WERI-Rb-1 (cell line): ENCODE data around the gene PRSS1.
"Not testable (repeated sequence)": the region's sequence is repeated elsewhere in the genome, so short reads cannot be mapped to it uniquely, and the experiment has no call there.

Experiments
- DNase-seq: peaks from one replicate; pipeline ENCODE4 v3.0.0-alpha.2; 2020
- H3K27ac ChIP-seq: fragments of 250-450 bp; sonication (Bioruptor Pico); 2 replicates; pipeline ENCODE4 v1.5.1; 2020; ENCODE audit warnings: mild to moderate bottlenecking, moderate library complexity
- H3K27me3 ChIP-seq: fragments of 250-450 bp; sonication (Bioruptor Pico); 2 replicates; pipeline ENCODE4 v1.5.1; 2021; ENCODE audit warnings: mild to moderate bottlenecking, low read depth, moderate library complexity; ENCODE audit not compliant: insufficient read depth, severe bottlenecking
- H3K36me3 ChIP-seq: fragments of 250-450 bp; sonication (Bioruptor Pico); 2 replicates; pipeline ENCODE4 v1.5.1; 2020; ENCODE audit warnings: mild to moderate bottlenecking, moderate library complexity
- H3K4me3 ChIP-seq: 2 replicates; pipeline ENCODE4 v1.5.1; 2011; ENCODE audit warnings: low read depth, mild to moderate bottlenecking, control low read depth, low read length
- H3K9me3 ChIP-seq: fragments of 250-450 bp; sonication (Bioruptor Pico); 2 replicates; pipeline ENCODE4 v1.5.1; 2021; ENCODE audit warnings: mild to moderate bottlenecking, moderate library complexity; ENCODE audit not compliant: severe bottlenecking
- TF ChIP-seq, protein P1 (sequence below): IDR thresholded peaks from 2 replicates; pipeline ENCODE4 v1.5.1; 2011; ENCODE audit warnings: low read depth, mild to moderate bottlenecking, control low read depth, inconsistent platforms, low read length

Gene PRSS1

DNA sequence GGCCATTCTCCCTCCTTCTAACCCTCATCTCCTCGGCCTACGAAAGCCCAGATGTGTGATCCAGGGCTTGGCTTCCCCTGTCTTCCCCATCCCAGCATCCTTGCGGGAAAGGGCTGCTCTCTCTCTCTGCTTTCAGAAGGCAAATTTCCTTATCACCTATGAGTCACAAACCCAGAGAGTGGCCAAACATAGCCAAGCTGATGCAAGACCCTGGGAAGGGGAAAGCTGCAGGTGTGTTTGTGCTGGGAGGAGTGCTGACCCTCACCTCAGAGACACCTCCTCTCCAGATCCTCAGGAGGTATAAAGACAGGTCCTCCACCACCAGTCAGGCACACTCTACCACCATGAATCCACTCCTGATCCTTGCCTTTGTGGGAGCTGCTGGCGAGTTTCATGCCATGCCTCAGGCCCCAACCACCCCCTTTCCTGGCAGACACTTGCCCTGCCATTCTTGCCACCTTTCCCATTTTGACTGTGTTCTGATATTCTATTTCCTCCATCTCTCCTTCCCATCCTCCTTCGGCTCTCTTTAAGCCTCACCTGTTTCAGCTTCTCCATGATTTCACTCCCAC is 10.9 kb downstream of the PRSS1 start:
- H3K27me3 ChIP-seq = no peaks in the 10 kb centered on the region
- no peak for DNase-seq

DNA sequence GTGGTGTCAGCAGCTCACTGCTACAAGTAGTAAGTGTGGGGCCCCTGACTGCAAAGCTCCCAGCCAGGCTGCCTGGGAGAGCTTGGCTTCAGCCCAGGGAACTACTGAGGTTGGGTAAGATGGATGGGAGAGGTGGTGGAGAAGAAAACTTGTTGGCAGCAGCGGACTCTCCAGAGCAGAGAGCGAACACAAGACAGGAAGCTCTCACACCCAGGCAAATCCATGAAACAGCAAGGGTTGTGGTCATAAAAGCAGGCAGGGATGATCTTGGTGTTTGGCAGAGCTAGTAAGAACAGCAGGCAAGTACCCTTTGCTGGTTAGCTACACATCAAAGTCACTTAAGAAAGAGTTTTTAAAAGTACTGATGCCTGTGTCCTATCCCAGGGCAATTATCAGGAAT is 12.3 kb downstream of the PRSS1 start:
- H3K4me3 ChIP-seq, H3K27me3 ChIP-seq, H3K9me3 ChIP-seq, DNase-seq, H3K27ac ChIP-seq, H3K36me3 ChIP-seq: not testable (repeated sequence)

More for the DNA sequence above, 10.9 kb downstream of the PRSS1 start:
- Histone ChIP-seq H3K27ac (no peak overlapping the region), H3K36me3 (no peaks in the 10 kb centered on the region), H3K9me3 (no peaks in the 10 kb centered on the region), H3K4me3 (no peak overlapping the region)
- TF ChIP-seq, protein P1, sequence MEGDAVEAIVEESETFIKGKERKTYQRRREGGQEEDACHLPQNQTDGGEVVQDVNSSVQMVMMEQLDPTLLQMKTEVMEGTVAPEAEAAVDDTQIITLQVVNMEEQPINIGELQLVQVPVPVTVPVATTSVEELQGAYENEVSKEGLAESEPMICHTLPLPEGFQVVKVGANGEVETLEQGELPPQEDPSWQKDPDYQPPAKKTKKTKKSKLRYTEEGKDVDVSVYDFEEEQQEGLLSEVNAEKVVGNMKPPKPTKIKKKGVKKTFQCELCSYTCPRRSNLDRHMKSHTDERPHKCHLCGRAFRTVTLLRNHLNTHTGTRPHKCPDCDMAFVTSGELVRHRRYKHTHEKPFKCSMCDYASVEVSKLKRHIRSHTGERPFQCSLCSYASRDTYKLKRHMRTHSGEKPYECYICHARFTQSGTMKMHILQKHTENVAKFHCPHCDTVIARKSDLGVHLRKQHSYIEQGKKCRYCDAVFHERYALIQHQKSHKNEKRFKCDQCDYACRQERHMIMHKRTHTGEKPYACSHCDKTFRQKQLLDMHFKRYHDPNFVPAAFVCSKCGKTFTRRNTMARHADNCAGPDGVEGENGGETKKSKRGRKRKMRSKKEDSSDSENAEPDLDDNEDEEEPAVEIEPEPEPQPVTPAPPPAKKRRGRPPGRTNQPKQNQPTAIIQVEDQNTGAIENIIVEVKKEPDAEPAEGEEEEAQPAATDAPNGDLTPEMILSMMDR = no peak

DNA sequence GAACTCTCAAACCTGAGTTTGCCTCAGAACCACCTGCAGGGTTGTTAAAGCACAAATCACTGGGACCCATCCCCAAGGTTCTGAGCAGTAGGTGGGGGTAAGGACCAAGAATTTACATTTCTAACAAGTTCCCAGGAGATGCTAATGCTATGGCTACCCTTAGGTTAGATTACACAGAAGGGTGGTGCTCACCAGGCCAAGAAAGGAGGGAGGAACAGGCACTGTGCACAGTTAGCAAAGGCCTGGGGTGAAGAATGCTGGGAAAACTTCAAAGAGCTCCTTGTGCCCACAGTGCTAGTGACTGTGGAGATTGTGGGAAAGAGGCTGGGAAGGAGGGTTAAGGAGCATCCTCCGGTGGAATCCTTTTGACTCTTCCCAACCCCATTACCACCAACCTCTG is 12.8 kb downstream of the PRSS1 start:
- no peaks in the 10 kb centered on the region for H3K27me3 ChIP-seq
- no peak for DNase-seq
- H3K4me3 ChIP-seq = no peak overlapping the region
- H3K9me3 ChIP-seq = peaks cover 2% of the 10 kb centered on the region
- H3K36me3 ChIP-seq = no peaks in the 10 kb centered on the region
- TF ChIP-seq, protein P1 = no peak
- no peak overlapping the region for H3K27ac ChIP-seq

DNA sequence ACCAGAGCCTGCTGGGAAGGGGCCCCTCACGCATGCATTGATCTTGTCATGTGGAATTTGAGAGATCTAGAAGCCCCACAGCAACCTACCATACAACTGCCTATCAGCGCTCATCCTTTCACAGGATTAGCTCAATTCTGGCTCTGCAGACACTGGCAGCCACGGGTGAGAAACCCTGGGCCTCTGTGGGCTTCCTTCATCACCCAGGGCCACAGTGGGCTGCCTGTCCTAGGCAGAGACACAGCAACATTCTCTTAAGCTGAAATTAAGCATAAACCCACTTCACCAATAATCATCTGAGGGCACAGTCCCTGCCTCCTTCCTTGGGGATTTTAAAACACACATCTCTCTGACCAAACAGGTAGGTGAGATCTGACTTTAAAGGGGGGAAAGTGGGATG is 18.2 kb downstream of the PRSS1 start:
- TF ChIP-seq, protein P1 = no peak
- H3K27ac ChIP-seq = no peak overlapping the region
- H3K9me3 ChIP-seq = peaks cover 2% of the 10 kb centered on the region
- DNase-seq = no peak
- H3K27me3 ChIP-seq = no peaks in the 10 kb centered on the region
- no peaks in the 10 kb centered on the region for H3K36me3 ChIP-seq
- H3K4me3 ChIP-seq = no peak overlapping the region

DNA sequence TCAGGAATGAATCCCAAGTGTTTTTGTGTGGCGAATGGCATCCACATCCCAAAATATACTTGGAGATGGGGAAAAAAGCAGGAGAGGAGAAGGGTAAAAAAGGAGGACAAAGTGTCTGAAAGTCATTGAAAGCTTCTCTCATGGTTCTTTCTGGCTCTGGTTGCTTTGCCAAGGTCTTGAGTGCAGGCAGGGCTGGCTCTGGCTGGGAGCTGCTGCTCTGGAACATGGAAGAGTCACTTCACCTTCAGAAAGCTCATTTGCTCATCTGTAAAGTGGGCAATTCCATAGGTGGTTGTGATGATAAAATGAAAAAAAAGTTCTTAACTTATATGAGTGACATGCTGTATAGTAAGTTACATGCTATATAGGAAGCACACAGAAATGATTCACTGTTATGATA is 18.6 kb downstream of the PRSS1 start:
- H3K36me3 ChIP-seq = no peaks in the 10 kb centered on the region
- no peaks in the 10 kb centered on the region for H3K27me3 ChIP-seq
- DNase-seq = no peak
- H3K9me3 ChIP-seq = peaks cover 2% of the 10 kb centered on the region
- H3K27ac ChIP-seq = no peak overlapping the region
- TF ChIP-seq, protein P1 = no peak
- H3K4me3 ChIP-seq = no peak overlapping the region

DNA sequence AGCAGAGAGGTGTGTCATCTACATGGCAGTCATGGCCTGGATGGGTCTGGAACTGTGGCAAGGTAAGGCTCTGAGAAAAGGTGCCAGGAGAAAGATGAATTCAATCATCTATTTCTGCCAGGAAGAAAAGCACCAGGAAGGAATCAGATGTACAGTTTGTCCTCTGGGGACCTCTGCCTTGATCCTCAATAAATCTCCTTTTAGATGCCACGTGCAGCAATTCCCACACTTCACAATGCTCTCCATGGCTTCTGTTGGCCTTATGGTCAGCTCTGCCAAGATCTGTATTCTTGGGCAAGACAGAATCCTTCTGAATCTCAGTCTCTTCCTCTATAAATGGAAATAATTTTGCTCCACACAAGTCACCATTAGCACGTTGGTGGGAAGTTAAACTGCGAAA is 19.6 kb downstream of the PRSS1 start:
- H3K36me3 ChIP-seq, DNase-seq, H3K27ac ChIP-seq, H3K4me3 ChIP-seq, H3K27me3 ChIP-seq, H3K9me3 ChIP-seq: not testable (repeated sequence)

DNA sequence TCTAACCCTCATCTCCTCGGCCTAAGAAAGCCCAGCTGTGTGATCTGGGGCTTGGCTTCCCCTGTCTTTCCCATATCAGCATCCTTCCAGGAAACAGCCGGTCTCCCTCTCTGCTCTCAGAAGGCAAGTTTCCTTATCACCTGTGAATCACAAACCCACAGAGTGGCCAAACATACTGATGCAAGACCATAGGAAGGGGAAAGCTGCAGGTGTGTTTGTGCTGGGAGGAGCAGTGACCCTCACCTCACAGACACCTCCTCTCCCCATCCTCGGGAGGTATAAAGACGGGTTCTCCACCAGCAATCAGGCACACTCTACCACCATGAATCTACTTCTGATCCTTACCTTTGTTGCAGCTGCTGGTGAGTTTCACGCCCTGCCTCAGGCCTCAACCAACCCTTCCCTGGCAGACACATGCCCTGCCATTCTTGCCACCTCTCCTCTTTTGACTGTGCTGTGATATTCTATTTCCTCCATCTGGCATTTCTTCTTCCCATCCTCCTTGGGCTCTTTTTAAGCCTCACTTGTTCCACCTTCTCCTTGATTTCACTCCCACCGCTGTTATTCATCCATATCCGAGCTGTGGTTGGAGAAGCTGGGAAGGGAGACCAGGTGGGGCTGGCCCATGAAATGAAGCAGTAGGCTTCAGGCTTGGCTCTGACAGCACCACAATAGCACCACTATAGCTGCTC is 21.5 kb downstream of the PRSS1 start, which contains the start of gene PRSS2:
Gene PRSS2 (plus strand): TSS at position 310 of the 692 bp plus-strand sequence. CDS start 13 bp downstream, at position 323.
- Histone ChIP-seq H3K9me3 (peaks cover 2% of the 10 kb centered on the region), H3K27ac (no peak within 1 kb of the TSS), H3K4me3 (no peak within 1 kb of the TSS), H3K27me3 (no peaks in the 10 kb centered on the region), H3K36me3 (no peaks in the 10 kb centered on the region)
- no peak for DNase-seq
- TF ChIP-seq, protein P1 = no peak
